Measurements from ENCODE around the gene KCNJ3. TPM values are rescaled to one million over a fixed set of nuclear protein-coding genes. Genes with fewer than 3 reads are reported as not detected.

KCNJ3 gene
- total and polyA plus RNA-seq, 2 of the 13 experiments (the other 11 are each of a cell fraction or from before 2014, with no cell fraction given), result not detected

GRCh38 chr2:154814856-154815255 is 116.4 kb downstream of the KCNJ3 start (continued):
- TF ChIP-seq UBTF (CRISPR knock-in tag; IDR thresholded peaks at IDR 0.05) (no peak), SKI (IDR thresholded peaks at IDR 0.05; ENCODE audit: partially characterized antibody) (no peak), MIER3 (CRISPR knock-in tag; IDR thresholded peaks at IDR 0.05; ENCODE audit: borderline replicate concordance) (no peak), SUZ12 (IDR thresholded peaks at IDR 0.05; ENCODE audit: low read depth, low read length) (no peak), KLF15 (CRISPR knock-in tag; IDR thresholded peaks at IDR 0.05; ENCODE audit: borderline replicate concordance) (no peak), ZNF232 (CRISPR knock-in tag; IDR thresholded peaks at IDR 0.05; ENCODE audit: borderline replicate concordance) (no peak)

- H3K9ac ChIP-seq (ENCODE audit: insufficient read depth, low read depth, low read length), result no peak overlapping the region
- no peaks in the 10 kb centered on the region for H3K9me3 ChIP-seq (ENCODE audit: low read length)
- H3K27ac ChIP-seq (ENCODE audit: extremely low read length, insufficient read depth, low read length), result no peak overlapping the region
- CTCF ChIA-PET (ENCODE audit: low intra/inter-chr PET ratio, low total read pairs), result no interaction called here
- H3K4me3 ChIP-seq (replicated peaks in 1 of 3; ENCODE audit: insufficient read depth in 1 of 3, low read depth in 2 of 3, low read length in 3 of 3), result no peak overlapping the region
- no TSS peak for BruUV-seq (replicated peaks)
- DNase-seq (ENCODE audit: low spot score) (no peak), ATAC-seq (no peak), FAIRE-seq (no peak)
- POLR2A ChIA-PET, result no interaction called here
- 19% methylated on average over 2 of the region's 2 CpGs for WGBS (ENCODE audit: low lambda C conversion rate)
- no peak overlapping the region for H2AFZ ChIP-seq (ENCODE audit: low read length)
- intact Hi-C loops (cut with micrococcal nuclease; ENCODE audit: unreplicated experiment) (no loop called here), in situ Hi-C loops (cut with HindIII; ENCODE audit: extremely low pct_ligation_motif_present, low pct_unique_long_range_greater_than_20kb) (no loop called here)
- no peaks in the 10 kb centered on the region for H4K20me1 ChIP-seq (ENCODE audit: insufficient read depth, low read length)
- no peaks in the 10 kb centered on the region for H3K79me2 ChIP-seq (ENCODE audit: insufficient read depth, low read length)
- TF ChIP-seq DNMT3B (CRISPR knock-in tag; conservative IDR thresholded peaks at IDR 0.05) (no peak), ZNF770 (CRISPR knock-in tag; IDR thresholded peaks at IDR 0.05) (no peak), NCOA2 (CRISPR knock-in tag; IDR thresholded peaks at IDR 0.05) (no peak), ZNF329 (CRISPR knock-in tag; IDR thresholded peaks at IDR 0.05; ENCODE audit: low read depth) (no peak), NFKBIZ (CRISPR knock-in tag; IDR thresholded peaks at IDR 0.05) (no peak), FOXP1 (IDR thresholded peaks at IDR 0.05) (no peak), FOXP1 (CRISPR knock-in tag; IDR thresholded peaks at IDR 0.05) (no peak), RARG (CRISPR knock-in tag; IDR thresholded peaks at IDR 0.05; ENCODE audit: low read depth) (no peak)
- no peaks in the 10 kb centered on the region for H3K36me3 ChIP-seq (replicated peaks in 1 of 2; ENCODE audit: control insufficient read depth in 1 of 2, insufficient read depth in 2 of 2, low read length in 2 of 2)
- H3K4me1 ChIP-seq (ENCODE audit: insufficient read depth, low read length), result no peaks in the 10 kb centered on the region
- no peak overlapping the region for H3K4me2 ChIP-seq (ENCODE audit: low read depth, low read length)
- no peaks in the 10 kb centered on the region for H3K27me3 ChIP-seq (ENCODE audit: control insufficient read depth in 1 of 2, insufficient read depth in 2 of 2, low read length in 2 of 2)
These were observed 126.9 kb downstream of the KCNJ3 start for GRCh38 chr2:154825358-154825757.
